Measurements from ENCODE around the gene C16orf87.
A peak's percentile ranks its signal among the peaks of the same experiment; 100 is the strongest.

Gene C16orf87

GRCh38 chr16:46859719-46860152 lies 28.8 kb upstream of the C16orf87 start:
- TF ChIP-seq CTCF (IDR thresholded peaks at IDR 0.05; ENCODE audit: extremely low read depth, missing control alignments): no peak
- no peak for DNase-seq (ENCODE audit: low spot score)

- no peak for DNase-seq (ENCODE audit: low spot score)
- TF ChIP-seq CTCF (IDR thresholded peaks at IDR 0.05; ENCODE audit: extremely low read depth, missing control alignments): no peak
Measured at GRCh38 chr16:46858151-46858550, 27.2 kb upstream of the C16orf87 start.

- no peak for DNase-seq (ENCODE audit: low spot score)
- TF ChIP-seq CTCF (IDR thresholded peaks at IDR 0.05; ENCODE audit: extremely low read depth, missing control alignments): no peak
Measured at GRCh38 chr16:46857368-46857945, 26.5 kb upstream of the C16orf87 start.

GRCh38 chr16:46855389-46855788 lies 24.4 kb upstream of the C16orf87 start:
- no peak for DNase-seq (ENCODE audit: low spot score)
- TF ChIP-seq CTCF (IDR thresholded peaks at IDR 0.05; ENCODE audit: extremely low read depth, missing control alignments): no peak

GRCh38 chr16:46854846-46855245 lies 23.9 kb upstream of the C16orf87 start:
- TF ChIP-seq CTCF (IDR thresholded peaks at IDR 0.05; ENCODE audit: extremely low read depth, missing control alignments): no peak
- DNase-seq (ENCODE audit: low spot score): no peak

- DNase-seq (ENCODE audit: low spot score): peak; percentile 79
- TF ChIP-seq CTCF (IDR thresholded peaks at IDR 0.05; ENCODE audit: extremely low read depth, missing control alignments): peak; percentile 85
Measured at GRCh38 chr16:46853713-46854443, 22.9 kb upstream of the C16orf87 start.

- no peak for DNase-seq (ENCODE audit: low spot score)
- TF ChIP-seq CTCF (IDR thresholded peaks at IDR 0.05; ENCODE audit: extremely low read depth, missing control alignments): no peak
Measured at GRCh38 chr16:46852130-46852529, 21.1 kb upstream of the C16orf87 start.
